ENCODE data around the gene STRC. TPM values are rescaled to one million over a fixed set of nuclear protein-coding genes. Genes with fewer than 3 reads are reported as not detected.

Gene STRC
- total RNA-seq, result not detected in 2 replicates

DNA sequence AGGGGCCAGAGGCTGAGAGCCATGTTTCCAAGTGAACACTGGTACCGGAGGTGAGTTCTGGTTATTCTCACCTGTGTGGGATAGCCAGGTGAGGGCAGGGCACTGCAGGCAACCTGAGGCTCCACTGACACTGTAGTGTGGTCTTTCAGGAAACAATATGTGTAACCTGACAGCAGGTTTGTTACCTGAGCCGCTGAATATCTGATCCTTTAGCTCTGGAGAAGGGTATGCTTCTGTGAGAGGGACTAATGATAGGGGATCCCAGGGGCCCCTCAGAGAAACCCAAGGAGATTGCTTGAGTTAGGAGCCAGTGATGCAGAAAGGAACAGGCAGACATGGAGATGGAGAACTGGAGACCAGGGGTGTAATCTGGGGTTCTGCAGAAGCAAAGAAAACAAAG lies at the start of gene STRC:
Gene STRC, minus strand, starts transcription at position 101 of the 400 bp plus-strand sequence. Its CDS starts 78 bp downstream, at position 23.

DNA sequence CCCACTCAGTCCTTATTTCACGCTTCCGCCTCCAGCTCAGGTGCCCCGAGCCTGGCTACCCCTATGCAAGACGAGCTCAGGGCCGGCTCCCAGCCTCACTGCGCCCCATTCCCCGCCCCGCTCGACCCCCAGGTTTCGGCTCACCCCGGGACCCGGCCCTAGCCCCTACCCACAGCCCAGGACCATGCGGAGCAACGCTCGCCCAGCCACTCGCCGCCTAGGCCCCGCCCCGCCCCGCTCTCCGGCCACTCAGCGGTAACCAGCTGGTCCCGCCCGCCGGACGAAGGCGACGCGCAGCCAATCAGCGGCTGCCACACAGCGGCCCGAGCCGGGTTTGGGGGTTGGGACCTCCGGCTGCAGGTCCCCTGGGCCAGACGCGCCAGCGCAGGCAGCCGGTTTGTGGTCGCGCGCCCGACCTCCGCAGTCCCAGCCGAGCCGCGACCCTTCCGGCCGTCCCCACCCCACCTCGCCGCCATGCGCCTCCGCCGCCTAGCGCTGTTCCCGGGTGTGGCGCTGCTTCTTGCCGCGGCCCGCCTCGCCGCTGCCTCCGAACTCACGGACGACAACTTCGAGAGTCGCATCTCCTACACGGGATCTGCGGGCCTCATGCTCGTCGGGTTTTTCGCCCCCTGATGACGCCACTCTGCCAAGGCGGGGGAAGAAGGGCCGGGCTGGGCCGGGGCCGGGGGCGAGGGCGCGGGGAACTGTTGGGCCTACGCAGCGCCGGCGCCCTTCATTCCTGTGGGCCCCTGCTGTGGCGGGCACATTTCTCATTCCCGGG lies 30.2 kb upstream of the STRC start, which contains the start of gene CATSPER2:
Gene CATSPER2, minus strand, starts transcription at position 196 of the 781 bp plus-strand sequence. CDS start 783 bp downstream, outside the sequence.

DNA sequence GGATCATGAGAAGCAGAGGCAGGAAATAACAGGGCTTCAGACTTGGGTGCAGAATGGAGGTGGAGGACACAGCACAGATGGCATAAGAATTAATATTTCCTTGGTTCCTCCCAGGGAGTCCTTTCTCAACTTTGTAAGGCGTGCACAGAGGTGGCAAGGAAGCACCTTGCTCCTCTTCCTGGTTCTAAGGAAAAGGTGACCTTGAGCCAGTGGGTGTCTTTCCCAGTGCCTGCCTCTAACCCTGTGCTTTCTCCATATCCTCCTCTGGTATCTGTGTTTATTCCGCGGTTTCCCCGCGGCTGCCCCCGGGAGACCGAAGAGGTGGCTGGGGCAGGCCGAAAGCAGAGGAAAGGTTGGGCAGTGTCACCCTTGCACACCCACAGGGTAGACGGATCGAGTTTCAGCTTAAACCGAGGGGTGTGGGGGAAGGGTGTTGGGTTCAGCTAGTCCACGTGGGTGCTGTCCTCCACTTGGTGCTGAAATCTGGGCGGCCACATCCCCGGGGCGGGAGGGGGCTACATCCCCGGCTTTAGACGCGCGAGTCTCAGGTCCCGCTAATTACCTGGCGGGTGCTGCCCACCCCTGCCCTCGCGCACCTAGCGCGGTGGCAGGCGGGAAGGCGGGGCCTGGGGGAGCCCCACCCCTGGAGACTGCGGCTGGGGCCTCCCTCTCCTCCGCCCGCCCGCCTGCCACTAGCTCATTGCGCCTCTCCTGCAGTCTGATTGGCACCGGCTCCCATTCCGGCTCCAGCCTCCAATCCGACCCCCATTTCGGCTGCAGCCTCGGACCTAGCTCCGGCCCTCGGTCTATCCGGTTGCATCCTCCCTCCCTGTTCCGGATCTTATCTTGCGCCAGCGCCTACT lies 25.0 kb downstream of the STRC start, which contains the start of gene CKMT1B:
Gene CKMT1B, plus strand, starts transcription at position 700 of the 863 bp plus-strand sequence. CDS start 192 bp downstream, outside the sequence.

DNA sequence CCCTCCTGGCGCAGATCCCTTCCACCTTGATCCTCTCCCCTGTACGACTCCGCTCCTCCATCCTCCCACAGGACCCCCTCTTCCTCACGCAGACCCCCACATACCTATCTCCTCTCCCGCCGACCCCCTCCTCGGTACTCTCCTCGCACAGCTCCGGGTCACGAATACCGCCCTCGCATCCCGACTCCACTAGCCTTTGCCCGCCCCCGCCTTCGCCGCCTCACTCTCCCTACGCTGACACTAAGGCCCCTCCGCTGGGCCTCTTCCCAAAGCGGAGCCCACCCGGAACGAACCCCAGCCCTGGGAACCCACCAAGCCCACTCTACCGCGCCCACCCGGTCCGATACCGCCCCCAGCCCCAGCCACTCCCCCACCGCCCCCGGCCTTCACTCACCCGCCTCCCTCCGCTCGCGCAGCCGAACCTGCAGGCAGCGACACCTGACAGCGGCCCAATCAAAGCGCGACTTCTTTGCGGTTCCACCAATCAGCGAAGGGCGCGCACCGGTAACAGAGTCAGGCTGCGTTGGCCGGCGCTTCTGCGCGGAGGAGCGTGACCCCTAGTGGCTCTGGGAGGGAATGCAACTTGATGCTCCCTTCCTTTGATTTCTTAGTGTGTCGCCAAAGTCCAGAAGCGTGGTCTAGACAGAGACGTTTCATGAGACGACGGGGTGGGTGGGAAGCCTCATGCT lies 28.7 kb downstream of the STRC start, which contains the start of gene PPIP5K1:
Gene PPIP5K1, minus strand, starts transcription at position 431 of the 689 bp plus-strand sequence. CDS start 5,704 bp downstream, outside the sequence.

Other genes starting within 250 kb of the STRC start
- 12.4 and 18.7 TPM in 2 replicates for gene ZSCAN29, start 247.8 kb downstream of the STRC start, total RNA-seq
- 10.0 and 11.8 TPM in 2 replicates for gene TUBGCP4, start 247.7 kb downstream of the STRC start, total RNA-seq
- 25.0 and 40.4 TPM in 2 replicates for gene TP53BP1, start 125.6 kb downstream of the STRC start, total RNA-seq
- gene MAP1A, start 101.2 kb downstream of the STRC start, total RNA-seq, result 22.8 and 24.6 TPM in 2 replicates
- 3.3 and 3.8 TPM in 2 replicates for gene PPIP5K1, start 28.6 kb downstream of the STRC start, total RNA-seq
- 0.39 TPM in 1 of 2 replicates, not detected in the other for gene CKMT1B, start 24.8 kb downstream of the STRC start, total RNA-seq
- 0.19 TPM in 1 of 2 replicates, not detected in the other for gene CATSPER2, start 30.0 kb upstream of the STRC start, total RNA-seq
- 0.06 TPM in 1 of 2 replicates, not detected in the other for gene CKMT1A, start 75.1 kb upstream of the STRC start, total RNA-seq
- gene PDIA3, start 127.6 kb upstream of the STRC start, total RNA-seq, result 310 and 311 TPM in 2 replicates
- gene ELL3, start 158.2 kb upstream of the STRC start, total RNA-seq, result 0.37 and 1.3 TPM in 2 replicates
- gene SERF2, start 173.5 kb upstream of the STRC start, total RNA-seq, result 1,535 and 1,868 TPM in 2 replicates
- not detected in 2 replicates for gene SERINC4, start 181.4 kb upstream of the STRC start, total RNA-seq
- 5.9 and 14.2 TPM in 2 replicates for gene HYPK, start 181.8 kb upstream of the STRC start, total RNA-seq
- gene MFAP1, start 205.9 kb upstream of the STRC start, total RNA-seq, result 16.2 and 16.8 TPM in 2 replicates
- gene WDR76, start 208.2 kb upstream of the STRC start, total RNA-seq, result 2.9 and 5.9 TPM in 2 replicates